Ovary (tissue), 9 donors: ENCODE measurements around the gene LRP2. TPM values are rescaled to one million over a fixed set of nuclear protein-coding genes. Genes with fewer than 3 reads are reported as not detected.

Source experiments
- DNase-seq, 5 donors: peaks; one replicate each; pipeline ENCODE4 v3.0.0-alpha.2; 2019 to 2020
- H3K27ac ChIP-seq, 2 donors: fragments of 200-600 bp; one replicate each; pipeline versions ENCODE4 v1.5.1 to v1.8.0; 2019 to 2022
- H3K27me3 ChIP-seq: fragments of 200-600 bp; one replicate; pipeline ENCODE4 v1.8.0; 2022
- H3K36me3 ChIP-seq: fragments of 200-600 bp; sonication (generic); one replicate; pipeline ENCODE4 v1.5.1; 2019
- H3K4me1 ChIP-seq: one replicate; pipeline ENCODE4 v1.8.1; 2013; ENCODE audit warnings: mild to moderate bottlenecking, moderate library complexity; ENCODE audit not compliant: insufficient read depth
- H3K4me3 ChIP-seq: fragments of 200-600 bp; sonication (generic); one replicate; pipeline ENCODE4 v1.5.1; 2017
- H3K9me3 ChIP-seq, 2 donors: fragments of 200-600 bp in 1 of 2; sonication (generic) in 1 of 2; one replicate each; pipeline versions ENCODE4 v1.5.1 to v1.8.1; 2013 to 2019; ENCODE audit warnings: mild to moderate bottlenecking in 1 of 2, moderate library complexity in 1 of 2
- EP300 ChIP-seq: sonication (generic); formaldehyde crosslinking; IDR thresholded peaks from one replicate; pipeline ENCODE4 v1.6.1; 2017; ENCODE audit warnings: antibody characterized with exemption
- POLR2A ChIP-seq: fragments of 450-650 bp; IDR thresholded peaks from one replicate; pipeline ENCODE4 v1.6.1; 2017; ENCODE audit warnings: antibody characterized with exemption, mild to moderate bottlenecking, moderate library complexity
- WGBS, 3 donors: extraction: QIAGEN DNeasy Blood & Tissue Kit in 1 of 3; methylation state at CpG; one replicate each; pipeline versions ENCODE4 v1.1.5 to v1.1.7; 2013 to 2017; 5-methylcytosine and 5-hydroxymethylcytosine counted together
- intact Hi-C, 4 donors: fragments of 100-400 bp; cut with DNase I; formaldehyde crosslinking; loops; one replicate each; pipeline versions ENCODE4 v1.11.0 to v1.15.1; 2022 to 2023
- polyA plus RNA-seq, 2 donors: library from polyadenylated mRNA; stranded (reverse); fragments of 200-250 nt in 1 of 2; fragments of 350-450 nt in 1 of 2; fragmentation: Illumina TruSeq in 1 of 2; extraction: RNeasy Lipid Tissue Mini Kit (QIAGEN cat#74804) in 1 of 2; gene quantifications; one replicate each; pipeline ENCODE4 v1.2.3, GENCODE V29; 2013 to 2014
- total RNA-seq, 7 donors: library from RNA; depleted of rRNA in 2 of 7; stranded (reverse); fragments of >200 nt in 2 of 7; fragmentation: NEBNext Ultra II Directional in 3 of 7; extraction: Animal tissue kit (Norgen Biotek cat#: 25700) in 3 of 7; gene quantifications; one replicate each; pipeline versions ENCODE4 v1.1.0 to v1.2.4, GENCODE V29; 2016 to 2023
- TF ChIP-seq, protein P1 (sequence below), 3 donors: fragments of 450-650 bp in 2 of 3; fragments of 200-600 bp in 1 of 3; IDR thresholded peaks; one replicate each; pipeline versions ENCODE4 v1.5.1 to v1.8.0; 2016 to 2022; ENCODE audit warnings: antibody characterized with exemption in 3 of 3, mild to moderate bottlenecking in 1 of 3
- donor health status: DM: no; HTN: no; CAD: no; lungs with moderate emphysema.
- donor health status: DM: no; HTN: no; CAD: no.
- donor health status: Bipolar disorder and iron deficiency.
- donor health status: DM: yes; HTN: yes; CAD: no.
- donor health status: DM: no; HTN: no; CAD: no.
- donor health status: DM: yes; HTN: yes; CAD: no.

The LRP2 gene
- total and polyA plus RNA-seq, 9 donors = 0.01 to 13.4 (median 0.24) TPM

DNA sequence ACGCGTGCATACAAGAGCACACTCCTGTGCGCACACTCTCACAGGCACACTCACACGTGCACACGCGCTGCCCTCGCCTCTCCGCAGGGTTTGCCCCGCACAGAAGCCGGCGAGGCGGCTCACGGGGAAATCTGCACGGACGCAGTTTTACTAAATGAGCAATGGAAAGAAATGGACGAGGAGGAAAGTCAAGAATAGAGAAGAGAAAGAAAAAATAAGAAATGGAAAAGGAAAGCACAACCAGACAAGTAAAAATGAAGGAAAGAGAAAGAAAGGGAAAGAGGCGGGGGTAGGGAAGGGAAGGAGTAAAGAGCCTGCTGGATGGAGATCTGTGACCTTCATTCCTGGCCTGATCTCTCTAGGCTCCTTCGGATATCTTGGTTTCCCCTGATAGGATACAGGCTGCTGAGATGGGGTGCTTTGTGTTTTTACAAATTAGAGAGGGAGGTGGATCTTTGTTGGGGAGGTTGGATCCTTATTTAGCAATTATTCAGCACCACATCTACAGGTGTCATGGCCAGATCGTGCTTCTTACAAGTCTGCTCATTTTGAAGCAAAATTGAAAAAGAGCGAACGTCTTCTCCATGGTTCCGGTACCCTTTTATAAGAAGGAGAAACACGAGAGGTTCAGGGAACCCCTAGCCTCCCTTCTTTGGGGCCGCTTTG is 693 bp upstream of the LRP2 start:
- Histone ChIP-seq H3K4me3 (peak overlapping the region; percentile 32), H3K4me1 (peaks cover 23% of the 10 kb centered on the region), H3K27ac (no peak overlapping the region), H3K9me3 (no peaks in the 10 kb centered on the region), H3K36me3 (no peaks in the 10 kb centered on the region), H3K27me3 (no peaks in the 10 kb centered on the region)
- TF ChIP-seq EP300 = no peak
- TF ChIP-seq POLR2A = no peak
- TF ChIP-seq, protein P1, sequence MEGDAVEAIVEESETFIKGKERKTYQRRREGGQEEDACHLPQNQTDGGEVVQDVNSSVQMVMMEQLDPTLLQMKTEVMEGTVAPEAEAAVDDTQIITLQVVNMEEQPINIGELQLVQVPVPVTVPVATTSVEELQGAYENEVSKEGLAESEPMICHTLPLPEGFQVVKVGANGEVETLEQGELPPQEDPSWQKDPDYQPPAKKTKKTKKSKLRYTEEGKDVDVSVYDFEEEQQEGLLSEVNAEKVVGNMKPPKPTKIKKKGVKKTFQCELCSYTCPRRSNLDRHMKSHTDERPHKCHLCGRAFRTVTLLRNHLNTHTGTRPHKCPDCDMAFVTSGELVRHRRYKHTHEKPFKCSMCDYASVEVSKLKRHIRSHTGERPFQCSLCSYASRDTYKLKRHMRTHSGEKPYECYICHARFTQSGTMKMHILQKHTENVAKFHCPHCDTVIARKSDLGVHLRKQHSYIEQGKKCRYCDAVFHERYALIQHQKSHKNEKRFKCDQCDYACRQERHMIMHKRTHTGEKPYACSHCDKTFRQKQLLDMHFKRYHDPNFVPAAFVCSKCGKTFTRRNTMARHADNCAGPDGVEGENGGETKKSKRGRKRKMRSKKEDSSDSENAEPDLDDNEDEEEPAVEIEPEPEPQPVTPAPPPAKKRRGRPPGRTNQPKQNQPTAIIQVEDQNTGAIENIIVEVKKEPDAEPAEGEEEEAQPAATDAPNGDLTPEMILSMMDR (IDR thresholded peaks at IDR 0.05) = no peak
- 1 to 2% (median 2%) methylated on average over 24 of the region's 24 CpGs for WGBS, 3 donors
- intact Hi-C loops = no loop called here
- DNase-seq = no peak

DNA sequence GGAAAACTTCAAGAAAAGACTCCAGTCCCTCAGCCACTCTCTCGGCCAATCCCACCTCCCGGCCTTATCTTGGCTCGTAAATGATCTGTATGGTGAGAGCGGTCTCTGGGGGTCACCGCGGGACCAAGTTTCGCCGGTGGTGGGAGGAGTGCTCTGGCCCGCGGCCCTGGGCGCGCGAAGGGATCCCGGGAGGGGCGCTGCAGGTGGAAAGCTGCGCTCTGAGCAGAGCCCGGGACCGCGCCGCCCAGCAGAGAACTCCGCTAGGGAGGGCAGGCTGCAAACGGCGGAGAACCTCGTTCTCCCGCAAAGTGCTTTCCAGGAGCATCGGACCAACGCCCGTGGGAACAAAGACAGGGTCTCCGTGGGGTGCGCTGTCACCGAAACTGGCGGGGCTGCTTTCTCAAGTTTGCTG is 622 bp downstream of the LRP2 start:
- 0 to 1% (median 0%) methylated on average over 19 to 32 of the region's 32 CpGs for WGBS, 3 donors
- Histone ChIP-seq H3K27ac (no peak overlapping the region), H3K4me3 (peak overlapping the region; percentile 22), H3K9me3 (no peaks in the 10 kb centered on the region), H3K27me3 (no peaks in the 10 kb centered on the region), H3K4me1 (peaks cover 23% of the 10 kb centered on the region), H3K36me3 (no peaks in the 10 kb centered on the region)
- DNase-seq = peak in 2 of 5 donors; percentile 13 to 30
- intact Hi-C loops = no loop called here
- TF ChIP-seq POLR2A (no peak), EP300 (no peak)
- TF ChIP-seq, protein P1 (IDR thresholded peaks at IDR 0.05) = no peak

DNA sequence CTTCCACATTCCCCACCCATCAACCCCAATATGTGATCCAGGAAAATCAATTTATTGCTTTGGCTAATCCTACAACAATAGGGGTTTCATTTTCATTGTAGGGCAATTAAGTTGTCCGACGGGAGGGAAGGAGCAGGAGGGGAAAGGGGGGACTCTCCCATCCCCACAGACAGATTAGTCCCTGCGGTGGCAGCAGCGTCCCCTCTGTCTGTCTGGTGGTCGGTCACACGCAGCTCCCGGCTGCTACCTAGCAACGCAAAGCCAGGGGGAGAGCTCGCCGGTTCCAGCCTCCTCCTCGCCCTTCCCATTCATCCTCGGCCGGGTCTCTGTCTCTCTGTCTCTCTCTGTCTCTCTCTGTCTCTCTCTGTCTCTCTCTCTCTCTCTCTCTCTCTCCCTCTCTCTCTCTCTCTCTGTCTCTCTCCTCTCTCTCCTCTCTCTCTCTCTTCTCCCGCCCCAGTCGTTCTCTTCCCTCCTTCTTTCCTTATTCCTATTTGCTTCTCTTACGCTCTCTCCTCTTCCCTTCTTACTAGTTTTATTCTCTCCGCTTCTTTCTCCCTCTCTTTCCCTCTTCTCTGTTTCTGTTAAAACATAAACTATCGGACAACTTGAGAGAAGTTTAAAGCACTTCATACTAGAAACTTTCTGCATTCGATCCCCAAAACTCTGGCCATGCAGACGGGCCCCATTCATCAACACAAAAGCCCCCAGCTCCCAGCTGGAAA is 1.2 kb downstream of the LRP2 start:
- no peak overlapping the region for H3K27ac ChIP-seq
- 1 to 2% (median 2%) methylated on average over 20 of the region's 20 CpGs for WGBS, 3 donors
- H3K4me1 ChIP-seq = peaks cover 23% of the 10 kb centered on the region
- H3K4me3 ChIP-seq = peak overlapping the region; percentile 22
- no peaks in the 10 kb centered on the region for H3K27me3 ChIP-seq
- no peaks in the 10 kb centered on the region for H3K36me3 ChIP-seq
- DNase-seq = no peak
- intact Hi-C loops = no loop called here
- TF ChIP-seq, protein P1 (IDR thresholded peaks at IDR 0.05) = no peak
- no peak for TF ChIP-seq POLR2A
- TF ChIP-seq EP300 = no peak
- no peaks in the 10 kb centered on the region for H3K9me3 ChIP-seq

DNA sequence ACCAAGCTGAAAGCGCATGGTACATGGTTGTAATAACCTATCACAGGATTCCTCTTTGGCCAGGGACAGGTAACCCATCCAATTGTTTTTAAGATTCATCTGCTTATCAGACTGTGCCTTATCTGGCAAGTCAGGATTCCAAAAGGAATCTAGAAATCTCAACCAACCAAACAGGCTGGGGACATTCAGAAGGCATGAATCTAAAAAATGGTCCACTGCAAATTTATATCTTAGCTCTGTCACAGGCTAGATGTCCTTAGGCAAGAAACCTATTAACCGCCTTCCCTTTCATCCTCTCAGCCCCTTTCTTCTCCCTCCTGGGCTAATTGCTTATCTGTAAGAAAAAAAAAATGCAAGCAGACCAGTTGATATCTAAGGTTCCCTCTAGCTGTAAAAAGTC is 4.3 kb downstream of the LRP2 start:
- intact Hi-C loops = no loop called here
- 83 to 89% (median 86%) methylated on average over 2 of the region's 2 CpGs for WGBS, 3 donors
- H3K27ac ChIP-seq = no peak overlapping the region
- no peak overlapping the region for H3K4me3 ChIP-seq
- H3K4me1 ChIP-seq = peaks cover 13% of the 10 kb centered on the region
- H3K9me3 ChIP-seq = no peaks in the 10 kb centered on the region
- no peak for DNase-seq
- H3K36me3 ChIP-seq = no peaks in the 10 kb centered on the region
- no peak for TF ChIP-seq POLR2A
- TF ChIP-seq EP300 = no peak
- TF ChIP-seq, protein P1 (IDR thresholded peaks at IDR 0.05) = no peak
- no peaks in the 10 kb centered on the region for H3K27me3 ChIP-seq
